ENCODE measurements around the gene ZBTB7C. TPM values are rescaled to one million over a fixed set of nuclear protein-coding genes. Genes with fewer than 3 reads are reported as not detected.

Gene ZBTB7C
- total and polyA plus RNA-seq, 4 donors: 0.19 to 1.1 (median 0.45) TPM

GRCh38 chr18:48355276-48356115 lies 53.7 kb downstream of the ZBTB7C start:
- Histone ChIP-seq H3K4me1 (ENCODE audit: control insufficient read depth in 4 of 4, insufficient read depth in 4 of 4, low read length in 3 of 4) (no peaks in the 10 kb centered on the region), H3K27ac (ENCODE audit: low read depth in 1 of 2, low read length in 2 of 2) (no peak overlapping the region), H3K9me3 (ENCODE audit: control insufficient read depth in 4 of 4, low read length in 3 of 4) (no peaks in the 10 kb centered on the region), H3K4me3 (ENCODE audit: low read depth in 1 of 3, low read length in 3 of 3) (no peak overlapping the region), H3K9ac (ENCODE audit: low read depth in 1 of 2, low read length in 2 of 2) (no peak overlapping the region), H3K27me3 (ENCODE audit: control insufficient read depth in 4 of 4, insufficient read depth in 4 of 4, low read length in 3 of 4) (no peaks in the 10 kb centered on the region), H3K36me3 (ENCODE audit: control insufficient read depth in 4 of 4, insufficient read depth in 3 of 4, low read depth in 1 of 4, low read length in 3 of 4) (no peaks in the 10 kb centered on the region)
- DNase-seq (ENCODE audit: low spot score): no peak
- TF ChIP-seq RAD21 (IDR thresholded peaks at IDR 0.05): no peak
- TF ChIP-seq SP1 (IDR thresholded peaks at IDR 0.05): no peak
- TF ChIP-seq CTCF (IDR thresholded peaks at IDR 0.05; ENCODE audit: low read depth, low read length, missing input control): no peak
- no peak for TF ChIP-seq REST (IDR thresholded peaks at IDR 0.05)
- no peak for TF ChIP-seq TAF1 (conservative IDR thresholded peaks at IDR 0.05)
- TF ChIP-seq MAX (IDR thresholded peaks at IDR 0.05): no peak
- no peak for TF ChIP-seq GABPA (IDR thresholded peaks at IDR 0.05 in 1 of 2, conservative IDR thresholded peaks at IDR 0.05 in 1 of 2)
- TF ChIP-seq ZBTB33 (IDR thresholded peaks at IDR 0.05): no peak
- no peak for TF ChIP-seq YY1 (IDR thresholded peaks at IDR 0.05)
- TF ChIP-seq JUND (IDR thresholded peaks at IDR 0.05): no peak
- TF ChIP-seq FOXA2 (IDR thresholded peaks at IDR 0.05): no peak
- no peak for TF ChIP-seq ATF3 (IDR thresholded peaks at IDR 0.05)
- no peak for TF ChIP-seq NR2F2 (IDR thresholded peaks at IDR 0.05)
- no peak for TF ChIP-seq HNF4A (conservative IDR thresholded peaks at IDR 0.05)
- TF ChIP-seq RXRA (IDR thresholded peaks at IDR 0.05): no peak
- no peak for TF ChIP-seq HNF4G (IDR thresholded peaks at IDR 0.05)
- WGBS: 91% methylated on average over 15 of the region's 15 CpGs

Data from liver (tissue), 9 donors.